Kidney (tissue), 14 donors: ENCODE measurements around the gene FLNA. TPM values are rescaled to one million over a fixed set of nuclear protein-coding genes. Genes with fewer than 3 reads are reported as not detected.
A peak's percentile ranks its signal among the peaks of the same experiment; 100 is the strongest.

ENCODE experiments used
- DNase-seq, 5 donors: peaks; one replicate each; pipeline ENCODE4 v3.0.0-alpha.2; 2013 to 2020
- FAIRE-seq: peaks from 2 replicates; lab custom pipeline; 2012; peaks lifted over from hg19 to GRCh38; lab: Jason Lieb, UNC
- H3K27ac ChIP-seq, 2 donors: one replicate each; pipeline ENCODE4 v1.7.0; 2013; ENCODE audit warnings: low read depth in 2 of 2, low read length in 2 of 2, inconsistent platforms in 1 of 2
- H3K27me3 ChIP-seq: one replicate; pipeline ENCODE4 v1.7.1; 2013; ENCODE audit warnings: low read length, inconsistent platforms; ENCODE audit not compliant: control insufficient read depth, insufficient read depth
- H3K36me3 ChIP-seq, 3 donors: one replicate each; pipeline versions ENCODE4 v1.7.0 to v1.7.1; 2013; ENCODE audit warnings: low read length in 3 of 3, control low read depth in 1 of 3, inconsistent platforms in 1 of 3; ENCODE audit not compliant: insufficient read depth in 3 of 3, control insufficient read depth in 2 of 3
- H3K4me1 ChIP-seq, 3 donors: one replicate each; pipeline versions ENCODE4 v1.7.0 to v1.7.1; 2013; ENCODE audit warnings: low read length in 3 of 3, inconsistent platforms in 1 of 3, low read depth in 1 of 3; ENCODE audit not compliant: control insufficient read depth in 2 of 3, insufficient read depth in 2 of 3
- H3K4me3 ChIP-seq, 3 donors: one replicate each; pipeline versions ENCODE4 v1.7.0 to v1.8.1; 2013; ENCODE audit warnings: low read length in 3 of 3, control low read depth in 1 of 3, inconsistent platforms in 1 of 3
- H3K9ac ChIP-seq, 3 donors: one replicate each; pipeline versions ENCODE4 v1.7.0 to v1.7.1; 2013; ENCODE audit warnings: low read length in 3 of 3, control low read depth in 1 of 3, inconsistent platforms in 1 of 3
- H3K9me3 ChIP-seq, 3 donors: one replicate each; pipeline versions ENCODE4 v1.7.0 to v1.7.1; 2013; ENCODE audit warnings: low read length in 3 of 3, control low read depth in 1 of 3, inconsistent platforms in 1 of 3; ENCODE audit not compliant: control insufficient read depth in 2 of 3, insufficient read depth in 1 of 3
- CTCF ChIP-seq: IDR thresholded peaks from 3 replicates; pipeline ENCODE4 v1.5.1; 2012; ENCODE audit warnings: mild to moderate bottlenecking, moderate library complexity, borderline replicate concordance; ENCODE audit not compliant: insufficient read depth; ENCODE audit errors: extremely low read depth
- intact Hi-C: fragments of 100-400 bp; cut with DNase I; formaldehyde crosslinking; loops from one replicate; pipeline ENCODE4 v1.11.1; 2022
- polyA plus RNA-seq: library from polyadenylated mRNA; stranded (reverse); fragments of 350-450 nt; fragmentation: Illumina TruSeq; extraction: RNeasy Lipid Tissue Mini Kit (QIAGEN cat#74804); gene quantifications from one replicate; pipeline ENCODE4 v1.2.3, GENCODE V29; 2014; ENCODE audit warnings: low read depth, low replicate concordance; ENCODE audit not compliant: insufficient read depth
- total RNA-seq: library from RNA; stranded (reverse); fragmentation: NEBNext Ultra II Directional; extraction: Animal tissue kit (Norgen Biotek cat#: 25700); gene quantifications from one replicate; pipeline ENCODE4 v1.2.1, GENCODE V29; 2021
- donor health status: control.
- donor health status: control.
- donor health status: control.
- donor health status: control.
- donor health status: control.
- donor health status: DM: yes; HTN: yes; CAD: no.
- donor health status: Normal renal cell carcinoma (clear cell type).

Gene FLNA
- total and polyA plus RNA-seq, 2 donors from 2014 or later, result 421 to 1,036 TPM

- intact Hi-C loops, result no loop called here
- FAIRE-seq (no peak), DNase-seq (peak in 1 of 5 donors; percentile 36)
- Histone ChIP-seq H3K36me3 (no peaks in the 10 kb centered on the region), H3K9ac (no peak overlapping the region), H3K4me1 (peaks cover 0 to 3% (median 0%) of the 10 kb centered on the region in 3 donors), H3K27ac (no peak overlapping the region), H3K9me3 (no peaks in the 10 kb centered on the region), H3K27me3 (no peaks in the 10 kb centered on the region), H3K4me3 (no peak overlapping the region)
- no peak for TF ChIP-seq CTCF
Measured at GRCh38 chrX:154321594-154321993, 52.8 kb downstream of the FLNA start.

GRCh38 chrX:154321152-154321551, 53.3 kb downstream of the FLNA start:
- no peak overlapping the region for H3K4me3 ChIP-seq
- H3K27ac ChIP-seq, result no peak overlapping the region
- no peak for FAIRE-seq
- peaks cover 0 to 1% (median 0%) of the 10 kb centered on the region in 3 donors for H3K4me1 ChIP-seq
- H3K9me3 ChIP-seq, result no peaks in the 10 kb centered on the region
- H3K27me3 ChIP-seq, result no peaks in the 10 kb centered on the region
- intact Hi-C loops, result no loop called here
- H3K9ac ChIP-seq, result no peak overlapping the region
- no peak for DNase-seq
- TF ChIP-seq CTCF, result no peak
- no peaks in the 10 kb centered on the region for H3K36me3 ChIP-seq

GRCh38 chrX:154320406-154320805, 54.0 kb downstream of the FLNA start:
- Histone ChIP-seq H3K9ac (no peak overlapping the region), H3K4me3 (no peak overlapping the region), H3K9me3 (no peaks in the 10 kb centered on the region), H3K27ac (no peak overlapping the region), H3K36me3 (no peaks in the 10 kb centered on the region), H3K4me1 (no peaks in the 10 kb centered on the region), H3K27me3 (no peaks in the 10 kb centered on the region)
- FAIRE-seq (no peak), DNase-seq (no peak)
- TF ChIP-seq CTCF, result no peak
- intact Hi-C loops, result no loop called here

GRCh38 chrX:154317391-154317995, 56.9 kb downstream of the FLNA start:
- Histone ChIP-seq H3K4me3 (no peak overlapping the region), H3K4me1 (no peaks in the 10 kb centered on the region), H3K9ac (no peak overlapping the region), H3K9me3 (no peaks in the 10 kb centered on the region), H3K27me3 (no peaks in the 10 kb centered on the region), H3K27ac (no peak overlapping the region), H3K36me3 (no peaks in the 10 kb centered on the region)
- DNase-seq (peak in 1 of 5 donors; percentile 39), FAIRE-seq (no peak)
- TF ChIP-seq CTCF, result peak; percentile 48
- intact Hi-C loops, result no loop called here
